Stimulated activated CD4-positive, alpha-beta T cell treated with anti-CD3 and anti-CD28 coated beads, Interleukin-2, amount 100 ng/mL, for 48 hours (primary cell): ENCODE measurements around the gene RBM22.

ENCODE experiments used
- DNase-seq, 2 donors: peaks; one replicate each; pipeline ENCODE4 v3.0.0-alpha.2; 2020

RBM22 gene

GRCh38 chr5:150650021-150651006, 50.5 kb downstream of the RBM22 start:
- no peak for DNase-seq

GRCh38 chr5:150649108-150650020, 51.5 kb downstream of the RBM22 start:
- no peak for DNase-seq

- DNase-seq: no peak
Measured at GRCh38 chr5:150648294-150649107, 52.4 kb downstream of the RBM22 start.

- no peak for DNase-seq
Measured at GRCh38 chr5:150647275-150648251, 53.3 kb downstream of the RBM22 start.

GRCh38 chr5:150645070-150645700, 55.7 kb downstream of the RBM22 start:
- no peak for DNase-seq

- no peak for DNase-seq
Measured at GRCh38 chr5:150644514-150644913, 56.3 kb downstream of the RBM22 start.

- DNase-seq: no peak
Measured at GRCh38 chr5:150644058-150644457, 56.8 kb downstream of the RBM22 start.

- DNase-seq: no peak
Measured at GRCh38 chr5:150642991-150643710, 57.7 kb downstream of the RBM22 start.

- no peak for DNase-seq
Measured at GRCh38 chr5:150642567-150642927, 58.3 kb downstream of the RBM22 start.

- no peak for DNase-seq
Measured at GRCh38 chr5:150641824-150642566, 58.9 kb downstream of the RBM22 start.

- no peak for DNase-seq
Measured at GRCh38 chr5:150641006-150641570, 59.8 kb downstream of the RBM22 start.
